Measurements from ENCODE around the gene ELFN1.

Gene ELFN1

DNA sequence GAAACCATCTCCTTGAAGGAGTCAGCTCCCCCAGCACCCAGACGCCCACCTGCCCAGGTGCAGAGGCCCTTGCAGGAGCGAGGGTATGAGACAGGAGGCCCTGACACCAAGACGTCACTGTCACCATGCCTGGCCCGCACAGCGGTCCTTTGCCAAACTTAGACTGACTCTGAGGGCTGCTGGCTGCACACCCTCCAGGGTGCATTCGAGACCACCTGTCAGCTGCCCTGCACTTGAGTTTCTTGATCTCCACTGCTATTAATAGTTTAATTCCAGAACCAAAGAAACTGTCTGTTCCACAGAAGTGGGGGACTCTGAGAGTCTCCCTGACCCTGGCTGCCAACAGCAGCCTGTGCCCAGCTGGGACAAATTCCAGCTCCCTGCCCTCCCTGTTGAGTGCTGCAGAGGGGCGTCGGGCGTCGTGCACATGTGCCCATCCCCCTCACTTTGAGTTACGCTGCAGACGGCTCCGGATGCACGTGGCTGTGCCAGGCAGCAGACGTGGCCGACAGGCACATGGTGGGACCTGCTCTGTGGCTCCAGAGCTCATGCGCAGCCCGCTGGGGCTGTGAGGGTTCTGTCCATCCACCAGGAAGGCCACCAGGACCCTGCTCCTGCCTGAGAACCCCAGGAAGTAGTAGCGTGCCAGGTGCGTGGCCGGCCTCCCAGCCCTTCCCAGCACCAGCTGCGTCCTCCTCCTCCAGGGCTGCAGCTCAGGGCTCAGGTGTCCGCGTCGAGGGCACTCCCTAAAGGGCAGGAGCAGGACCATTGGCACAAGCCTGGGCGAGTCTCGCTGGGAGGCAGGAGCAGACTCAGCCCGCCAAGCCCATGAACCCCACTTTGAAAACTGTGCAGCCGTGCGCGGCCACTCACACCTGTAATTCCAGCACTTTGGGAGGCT is 24.8 kb downstream of the ELFN1 start:
- no peak for DNase-seq (ENCODE audit: low read depth in 2 of 2)

DNA sequence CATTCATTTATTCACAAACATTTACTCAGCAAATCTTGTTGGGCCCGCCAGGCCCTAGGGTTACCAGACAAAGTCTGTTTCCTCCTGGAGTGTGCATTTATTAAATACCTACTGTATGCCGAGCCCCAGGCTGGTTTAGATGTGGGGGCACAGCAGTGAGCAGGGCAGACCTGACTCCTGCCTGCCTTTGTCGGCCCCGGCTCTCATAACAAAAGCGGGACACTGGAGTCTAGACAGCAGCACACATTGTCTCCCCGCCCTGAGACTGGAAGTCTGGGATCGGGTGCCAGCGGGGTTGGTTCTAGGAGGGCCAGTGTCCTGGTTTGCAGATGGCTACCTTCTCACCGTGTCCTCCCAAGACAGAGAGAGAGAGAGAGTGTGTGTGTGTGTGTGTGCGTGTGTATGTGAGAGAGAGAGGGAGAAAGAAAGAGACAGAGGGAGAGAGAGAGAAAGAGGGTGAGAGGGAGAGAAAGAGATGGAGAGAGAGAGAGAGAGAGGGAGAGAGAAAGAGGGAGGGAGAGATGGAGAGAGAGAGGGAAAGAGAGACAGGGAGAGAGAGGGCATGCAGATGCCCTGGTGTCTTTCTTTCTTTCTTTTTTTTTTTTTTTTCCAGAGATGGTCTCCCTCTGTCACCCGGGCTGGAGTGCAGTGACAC is 25.9 kb downstream of the ELFN1 start:
- DNase-seq (ENCODE audit: low read depth in 2 of 2) = no peak

DNA sequence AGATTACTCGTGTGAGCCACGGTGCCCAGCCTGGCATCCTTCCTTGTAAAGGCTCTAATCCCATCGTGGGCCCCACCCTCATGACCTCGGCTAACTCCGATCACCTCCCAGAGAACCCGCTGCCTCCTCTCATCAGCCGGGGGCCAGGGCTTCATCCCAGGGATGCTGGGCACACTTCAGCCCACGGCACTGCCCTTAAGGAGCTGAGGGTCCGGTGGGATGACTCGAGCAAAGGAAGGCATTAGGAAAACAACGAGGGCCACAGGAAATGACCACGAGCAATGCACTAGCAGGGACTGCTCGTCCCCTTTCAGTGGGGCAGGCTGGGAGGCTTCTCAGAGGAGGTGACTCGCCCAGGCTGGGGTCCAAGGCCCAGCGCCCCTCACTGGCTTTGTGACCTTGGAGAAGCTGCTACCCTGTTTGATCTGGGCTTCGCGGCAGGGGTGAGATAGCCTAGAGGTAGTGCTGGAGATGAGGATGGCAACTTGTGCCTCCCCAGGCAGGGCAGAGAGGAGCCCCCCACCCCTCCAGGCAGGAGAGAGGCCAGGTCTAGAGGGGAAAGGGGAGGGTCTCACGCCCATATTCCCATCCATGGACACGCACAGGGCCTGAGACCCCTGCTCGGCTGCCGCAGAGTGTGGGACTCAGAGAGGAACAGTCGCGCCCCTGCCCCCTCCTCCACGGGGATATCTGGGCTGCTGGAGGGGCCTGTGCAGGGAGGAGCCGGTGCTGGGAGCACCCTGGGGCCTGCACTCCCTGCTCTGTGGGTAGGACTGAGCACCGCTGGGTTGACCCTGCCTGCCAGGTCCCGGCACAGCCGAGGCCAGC is 26.8 kb downstream of the ELFN1 start:
- no peak for DNase-seq (ENCODE audit: low read depth in 2 of 2)

DNA sequence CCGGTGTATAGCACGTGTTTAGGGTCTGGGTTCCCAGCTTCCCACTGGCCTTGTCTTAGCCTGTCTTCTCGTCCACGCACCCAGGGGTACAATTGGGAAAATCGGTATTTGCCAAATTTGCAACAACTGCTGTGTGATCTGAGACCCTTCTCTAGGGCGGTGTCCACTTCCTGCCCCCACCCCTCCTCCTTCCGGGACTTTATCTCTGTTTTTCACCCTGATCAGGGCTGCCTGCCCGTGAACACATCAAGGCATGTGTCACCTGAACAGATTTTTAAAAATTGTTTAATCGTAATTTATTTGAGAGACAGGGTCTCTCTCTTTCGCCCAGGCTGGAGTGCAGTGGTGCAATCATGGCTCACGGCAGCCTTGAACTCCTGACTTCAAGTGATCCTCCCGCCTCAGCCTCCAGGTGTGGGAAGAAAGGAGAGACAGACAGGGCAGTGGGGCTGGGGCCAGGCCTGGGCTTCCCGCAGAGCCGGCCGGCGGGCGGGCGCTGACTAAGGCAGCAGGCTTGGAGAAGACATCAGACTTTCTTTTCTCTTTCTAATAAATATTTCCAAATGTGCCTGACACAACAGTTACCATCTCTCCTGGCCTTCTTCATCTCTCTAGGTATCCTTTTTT is 27.5 kb downstream of the ELFN1 start:
- DNase-seq (ENCODE audit: low read depth in 2 of 2) = no peak

DNA sequence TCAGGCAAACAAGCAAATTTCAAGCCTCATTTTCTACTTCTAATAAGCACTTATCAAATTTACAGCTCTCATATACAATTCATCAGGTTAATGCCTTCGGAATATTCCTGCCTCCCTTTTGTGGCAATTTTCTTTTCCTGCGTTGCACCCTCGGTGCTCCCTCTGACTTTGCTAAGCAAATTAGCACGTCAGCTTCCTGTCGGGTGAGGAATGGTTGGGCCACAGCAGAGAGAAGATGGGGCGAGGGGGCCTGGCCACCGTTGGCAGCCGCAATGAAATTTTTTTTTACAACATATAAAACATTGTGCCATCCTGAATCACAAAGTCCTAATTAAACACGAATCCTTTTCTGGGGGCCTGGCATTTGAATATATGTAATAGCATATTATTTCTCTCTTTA is 28.1 kb downstream of the ELFN1 start:
- no peak for DNase-seq (ENCODE audit: low read depth in 2 of 2)

DNA sequence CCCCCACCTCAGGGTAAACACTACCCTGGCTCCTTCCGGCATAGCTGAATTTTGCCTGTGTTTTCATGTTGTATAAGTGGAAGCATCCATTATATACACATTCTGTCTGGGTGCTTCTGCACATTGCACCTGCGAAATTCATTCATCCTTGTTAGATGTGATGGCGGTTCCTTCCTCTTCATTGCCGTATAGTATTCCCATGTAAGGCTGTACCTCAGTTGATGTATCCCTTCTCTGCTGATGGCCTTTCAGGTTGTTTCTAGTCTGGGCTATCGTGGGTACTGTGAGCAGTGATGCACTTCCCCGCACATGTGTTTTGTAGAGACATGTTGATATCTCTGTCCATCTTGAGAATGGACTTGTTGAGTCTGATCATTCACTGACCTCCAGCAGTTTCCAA is 28.9 kb downstream of the ELFN1 start:
- DNase-seq (ENCODE audit: low read depth in 2 of 2) = no peak

DNA sequence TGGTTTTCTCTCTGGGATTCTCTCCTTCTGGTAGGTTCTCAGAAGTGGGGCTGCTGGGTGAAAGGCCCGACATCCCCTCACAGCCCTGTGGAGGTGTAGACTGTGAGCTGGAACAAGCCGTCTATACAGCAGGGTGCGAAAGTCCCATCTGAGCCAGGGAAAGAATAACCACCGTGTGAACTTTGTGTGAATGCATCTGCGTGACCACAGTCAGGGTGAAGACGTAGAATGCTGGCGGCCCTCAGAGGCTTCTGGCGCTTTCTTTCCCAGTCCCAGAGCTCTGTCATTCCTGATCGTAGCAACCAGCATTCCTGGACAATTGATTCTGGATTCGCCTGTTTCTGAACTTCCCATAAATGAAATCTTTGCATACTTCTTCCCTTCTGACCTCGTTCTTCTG is 30.0 kb downstream of the ELFN1 start:
- no peak for DNase-seq (ENCODE audit: low read depth in 2 of 2)

DNA sequence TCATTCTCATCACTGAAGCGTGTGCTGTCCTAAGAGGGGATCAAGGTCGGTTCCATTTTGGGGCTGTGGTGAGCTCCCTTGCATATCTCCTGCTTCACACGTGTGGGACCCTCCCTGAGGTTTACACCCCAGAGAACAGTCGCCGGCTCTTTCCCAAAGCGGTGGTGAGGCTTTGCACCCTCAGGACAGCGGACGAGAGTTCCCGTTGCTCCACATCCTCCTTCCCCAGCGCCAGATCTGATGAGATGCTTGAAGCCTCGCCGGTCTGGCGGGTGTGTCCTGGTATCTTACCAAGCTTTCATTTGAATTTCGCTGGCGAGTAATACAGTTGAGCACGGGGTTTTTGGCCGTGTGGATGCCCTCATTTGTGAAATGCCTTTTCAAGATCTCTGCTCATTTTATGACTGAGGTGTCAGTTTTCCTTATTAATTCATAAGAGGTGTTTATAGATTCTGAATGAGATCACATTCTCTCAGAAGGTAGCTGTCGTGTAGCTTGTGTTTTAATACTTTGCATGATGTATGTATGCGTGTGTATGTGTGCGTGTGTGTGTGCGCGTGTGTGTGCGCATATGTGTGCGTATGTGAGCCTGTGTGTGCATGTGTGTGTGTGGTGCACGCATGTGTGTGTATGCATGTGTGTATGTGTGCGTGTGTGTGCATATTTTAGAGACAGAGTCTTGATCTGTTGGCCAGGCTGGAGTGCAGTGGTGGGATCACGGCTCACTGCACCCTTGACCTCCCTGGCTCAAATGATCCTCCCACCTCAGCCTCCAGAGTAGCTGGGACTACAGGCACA is 30.7 kb downstream of the ELFN1 start:
- DNase-seq (ENCODE audit: low read depth in 2 of 2) = no peak

DNA sequence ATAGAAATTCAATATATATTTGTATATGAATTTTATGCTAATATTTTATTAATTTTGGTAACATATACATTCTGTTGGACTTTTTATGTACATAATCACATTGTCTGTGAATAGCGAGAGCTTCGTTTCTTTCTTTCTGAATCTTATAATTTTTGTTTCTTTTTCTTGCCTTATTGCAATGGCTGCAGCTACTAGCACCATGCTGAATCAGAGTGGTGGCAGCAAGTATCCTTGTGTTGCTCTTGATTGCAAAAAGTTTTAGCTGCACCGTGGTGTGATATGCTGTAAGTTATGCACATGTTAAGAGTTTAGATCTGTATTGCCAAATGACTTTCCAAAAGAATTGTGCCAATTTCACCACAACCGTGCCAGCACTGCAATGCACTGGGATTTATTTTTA is 32.6 kb downstream of the ELFN1 start:
- DNase-seq (ENCODE audit: low read depth in 2 of 2) = no peak

DNA sequence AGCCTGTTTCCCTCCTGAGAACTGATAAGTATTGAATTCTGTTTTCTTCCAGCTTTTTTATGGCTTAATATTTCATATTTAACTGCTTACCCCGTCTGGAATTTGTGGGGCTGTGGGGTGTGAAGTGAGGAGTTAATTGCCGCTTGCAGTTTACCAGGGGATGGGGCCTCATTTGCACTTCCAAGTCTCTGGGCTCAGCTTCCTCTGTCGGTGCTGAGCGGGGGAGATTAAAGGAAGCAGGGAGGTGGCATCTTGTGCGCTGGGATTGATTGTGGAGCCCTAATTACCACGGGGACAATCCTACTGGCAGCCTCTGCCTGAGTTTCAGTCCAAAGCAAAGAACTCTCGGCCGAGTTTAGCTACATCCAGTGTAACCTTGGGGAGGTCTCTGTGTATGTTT is 33.4 kb downstream of the ELFN1 start:
- DNase-seq (ENCODE audit: low read depth in 2 of 2) = no peak

DNA sequence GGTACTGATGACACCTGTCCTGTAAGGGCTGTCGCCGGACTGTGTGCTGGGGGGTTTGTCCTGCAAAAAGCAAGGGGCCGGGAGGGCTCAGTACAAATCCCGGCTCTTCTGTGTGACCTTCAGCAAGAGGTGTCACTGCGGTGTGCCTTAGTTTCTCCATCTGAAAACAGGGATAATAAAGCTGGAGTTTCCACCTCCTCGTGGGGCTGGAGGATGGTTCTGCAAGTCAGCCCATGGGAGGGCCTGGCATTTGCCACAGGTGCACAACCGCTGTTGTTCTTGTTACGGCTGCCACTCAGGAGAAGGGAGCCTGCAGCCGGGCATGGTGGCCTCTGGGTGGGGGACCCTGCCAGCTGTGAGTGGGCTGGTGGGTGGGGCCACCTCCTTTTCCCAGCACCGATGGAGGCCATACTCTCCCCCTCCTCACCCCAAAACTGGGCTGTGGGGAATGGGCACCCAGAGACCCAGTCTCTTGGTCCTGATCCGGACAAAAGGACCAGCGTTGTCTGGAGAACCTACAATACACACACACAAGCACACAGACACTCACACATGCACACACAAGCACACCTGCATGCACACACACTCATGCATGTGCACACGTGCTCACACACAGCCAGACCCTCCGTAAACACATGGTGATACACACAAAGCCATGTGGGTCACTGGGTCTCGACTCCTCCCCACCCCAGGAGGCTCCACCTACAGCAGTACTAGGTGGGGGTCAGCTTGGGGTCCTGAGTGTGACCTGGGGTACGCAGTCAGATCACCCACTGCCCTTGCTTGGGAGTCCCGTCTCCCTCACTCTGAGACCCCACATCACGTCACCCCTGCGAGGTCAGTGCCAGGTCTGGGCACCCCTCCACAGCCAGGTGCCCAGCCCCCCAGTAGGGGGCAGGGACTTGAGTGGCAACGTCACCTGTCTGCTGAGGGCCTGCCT is 34.1 kb downstream of the ELFN1 start:
- DNase-seq (ENCODE audit: low read depth in 2 of 2) = no peak

DNA sequence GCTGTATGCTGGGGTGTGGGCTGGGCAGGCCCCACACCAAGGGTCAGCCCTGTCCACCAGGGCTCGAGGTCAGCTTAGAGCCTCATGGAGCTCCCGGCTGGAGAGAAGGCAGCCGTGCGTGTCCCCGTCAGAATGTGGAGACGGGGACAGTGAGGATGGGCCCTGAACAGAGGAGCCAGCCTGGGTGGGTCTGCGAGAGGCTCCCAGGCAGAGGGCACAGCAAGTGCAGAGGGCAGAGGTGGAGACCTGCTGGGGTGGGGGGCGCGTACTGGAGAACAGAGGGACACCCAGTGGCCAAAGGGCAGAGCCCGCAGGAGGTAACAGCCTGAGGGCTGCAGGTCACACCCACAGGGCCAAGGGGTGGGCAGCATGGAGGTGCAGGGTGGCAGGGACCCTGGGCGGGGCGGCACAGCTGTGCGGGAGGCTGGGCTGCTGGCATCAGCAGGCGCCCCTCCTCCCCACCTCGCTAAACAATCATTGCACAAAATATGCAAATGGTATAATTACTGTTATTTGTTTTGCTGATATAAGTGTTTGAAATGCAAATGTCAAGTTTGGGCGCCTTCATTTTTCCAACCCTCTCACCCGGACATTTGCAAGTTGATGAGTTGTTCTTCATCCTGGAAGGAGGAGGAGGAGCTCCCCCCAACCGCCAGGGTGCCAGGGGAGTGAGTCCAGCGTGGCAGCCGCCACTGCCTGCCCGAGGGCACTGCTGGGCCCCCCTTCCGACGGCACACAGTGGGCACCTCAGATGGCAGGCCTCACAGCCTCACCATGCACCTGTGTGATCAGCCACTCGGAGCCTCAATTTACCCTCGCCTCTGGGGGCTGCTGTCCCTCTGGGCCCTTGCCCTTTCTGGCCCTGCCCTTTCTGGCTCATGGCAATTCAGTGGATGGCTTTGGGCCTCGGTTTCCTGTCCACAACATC is 35.0 kb downstream of the ELFN1 start:
- no peak for DNase-seq (ENCODE audit: low read depth in 2 of 2)

DNA sequence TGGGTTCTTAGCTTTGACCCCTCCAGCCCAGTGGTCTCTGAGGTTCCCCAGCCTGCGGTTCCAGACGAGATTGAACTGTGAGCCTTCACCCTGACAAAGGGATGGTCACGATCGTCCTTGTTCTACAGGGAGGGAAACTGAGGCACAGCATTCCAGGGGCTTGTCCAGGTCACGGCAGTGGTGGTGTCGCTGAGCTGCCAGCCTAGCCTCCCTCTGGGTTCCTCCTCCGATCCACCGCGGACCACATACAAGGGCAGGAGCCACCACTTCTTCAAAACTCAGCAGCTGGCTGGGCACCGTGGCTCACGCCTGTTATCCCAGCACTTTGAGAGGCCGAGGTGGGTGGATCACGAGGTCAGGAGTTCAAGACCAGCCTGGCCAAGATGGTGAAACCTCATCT is 35.8 kb downstream of the ELFN1 start:
- no peak for DNase-seq (ENCODE audit: low read depth in 2 of 2)

DNA sequence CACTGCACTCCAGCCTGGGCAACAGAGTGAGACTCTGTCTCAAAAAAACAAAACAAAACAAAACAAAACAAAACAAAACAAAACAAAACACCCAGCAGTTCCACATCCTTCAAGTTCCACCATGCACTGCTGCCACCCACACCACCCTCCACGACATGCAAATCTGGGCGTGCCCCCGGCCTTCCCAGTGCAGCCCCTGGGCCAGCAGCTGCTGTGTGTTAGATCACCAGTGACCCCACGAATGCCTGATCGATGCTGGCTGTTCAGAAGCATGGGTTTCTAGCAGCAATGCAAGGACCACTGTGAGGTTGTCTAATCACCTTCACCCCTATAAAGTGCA is 36.3 kb downstream of the ELFN1 start:
- no peak for DNase-seq (ENCODE audit: low read depth in 2 of 2)

DNA sequence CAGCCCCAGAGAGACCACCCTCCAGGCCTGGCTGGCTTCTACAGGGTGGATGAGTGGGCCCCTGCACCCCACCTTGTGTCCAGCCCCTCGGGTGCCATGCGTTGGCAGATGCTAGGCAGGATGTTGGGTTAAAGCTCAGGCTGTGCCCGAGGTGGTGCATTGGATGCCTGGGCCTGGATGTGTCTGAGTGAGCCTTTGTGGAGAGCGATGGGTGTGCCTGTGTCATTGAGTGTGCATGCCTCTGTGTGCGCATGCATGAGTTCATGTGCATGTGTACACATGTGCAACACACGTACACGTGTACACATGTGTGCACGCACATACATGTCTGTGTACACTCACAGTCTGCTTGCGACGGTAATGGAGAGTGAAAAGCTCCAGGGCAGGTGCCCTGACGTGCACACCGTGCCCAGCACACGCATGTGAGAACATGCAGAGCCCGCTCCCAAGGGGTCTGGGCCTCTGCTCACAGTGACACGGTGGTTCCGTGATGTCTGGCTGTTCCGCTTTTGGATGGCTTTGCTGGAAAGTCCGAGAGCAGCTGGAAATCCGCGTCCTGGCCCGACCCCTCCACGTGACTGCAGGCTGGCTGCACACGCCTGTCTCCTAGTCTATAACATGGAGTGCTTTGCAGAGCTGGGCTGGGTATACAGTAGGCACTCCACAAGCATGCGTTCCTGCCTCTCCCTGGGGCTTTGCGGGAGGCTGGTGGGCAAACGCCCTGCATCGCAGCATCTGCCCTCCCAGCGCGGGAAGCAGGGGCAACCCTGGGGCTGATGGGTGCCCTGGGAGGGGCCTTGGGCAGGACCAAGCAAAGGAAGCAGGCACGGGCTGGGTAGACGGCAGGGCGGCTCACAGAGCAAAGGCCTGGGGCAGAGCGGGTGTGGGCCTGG is 36.9 kb downstream of the ELFN1 start:
- no peak for DNase-seq (ENCODE audit: low read depth in 2 of 2)

DNA sequence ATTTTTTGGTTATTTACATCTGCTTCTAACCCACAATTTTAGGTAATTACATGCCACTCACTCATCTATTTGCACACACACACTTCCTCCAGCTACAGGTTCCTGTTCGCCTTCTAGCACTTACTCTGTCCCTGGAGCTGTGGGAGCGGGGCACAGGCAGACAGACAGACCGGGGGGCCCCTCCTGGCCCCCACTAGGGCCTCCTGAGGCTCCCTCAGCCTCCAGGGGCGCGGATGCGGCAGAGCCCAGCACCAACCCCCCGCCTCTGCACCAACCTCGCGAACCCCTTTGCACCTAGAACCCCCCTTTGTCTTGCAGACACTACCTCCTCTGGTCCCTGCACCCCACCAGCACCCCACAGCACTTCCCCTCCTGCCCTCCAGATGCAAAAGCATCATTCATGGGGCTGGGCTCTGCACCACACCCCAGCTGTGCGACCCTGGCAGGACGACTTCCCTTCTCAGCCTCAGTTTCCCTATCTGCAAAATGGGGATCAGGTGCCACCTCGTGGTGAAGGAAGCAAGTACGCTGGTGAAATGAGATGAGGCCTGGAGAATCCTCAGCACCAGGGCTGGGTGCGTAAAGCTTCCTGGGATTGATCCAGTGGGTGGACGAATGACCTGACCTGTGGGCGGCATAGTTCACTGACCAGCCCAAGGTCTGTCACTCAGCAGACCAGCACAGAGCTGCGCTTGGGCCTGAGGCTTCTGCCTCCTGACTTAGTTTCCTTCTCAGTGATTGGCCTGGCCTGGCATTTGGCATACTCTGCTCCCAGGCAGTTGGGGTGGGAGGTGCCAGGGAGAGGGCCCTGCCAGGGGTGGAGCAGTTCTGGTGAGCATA is 37.9 kb downstream of the ELFN1 start:
- no peak for DNase-seq (ENCODE audit: low read depth in 2 of 2)

DNA sequence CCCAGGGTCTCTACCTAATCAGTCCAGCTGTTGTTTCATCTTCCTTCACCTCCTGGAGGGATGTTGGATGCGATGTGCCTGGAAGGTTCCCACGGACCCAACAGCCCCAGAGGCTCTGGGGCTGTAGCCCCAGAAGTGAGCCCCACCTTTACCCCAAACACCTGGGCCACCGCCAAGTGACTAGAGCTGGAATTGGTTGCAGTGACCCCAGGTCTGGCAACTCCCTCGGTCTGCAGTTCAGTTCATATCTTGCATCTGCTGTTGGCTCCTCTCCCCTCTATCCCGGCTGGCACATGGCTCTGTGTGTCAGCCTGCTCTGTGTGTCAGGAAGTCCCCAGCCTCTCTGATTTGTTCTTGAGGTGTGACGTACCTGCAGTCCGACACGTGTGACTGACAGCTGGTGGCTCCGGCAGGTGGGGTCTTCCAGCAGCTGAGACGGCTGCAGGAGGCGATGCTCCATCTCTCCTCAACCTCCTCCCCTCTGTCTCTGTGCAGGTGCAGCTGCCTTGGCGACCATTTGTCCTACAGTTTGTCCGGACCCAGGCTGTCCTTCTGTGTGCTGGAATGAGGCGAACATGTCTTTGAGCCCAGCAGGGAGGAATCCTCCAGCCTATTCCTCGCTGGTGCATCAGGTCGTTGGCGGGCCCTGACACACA is 38.6 kb downstream of the ELFN1 start:
- no peak for DNase-seq (ENCODE audit: low read depth in 2 of 2)

All from fibroblast of skin of left biceps (primary cell).